ENCODE data around the gene ANXA11. TPM values are rescaled to one million over a fixed set of nuclear protein-coding genes. Genes with fewer than 3 reads are reported as not detected.

The ANXA11 gene
- total RNA-seq, 1 donor from 2014 or later: 127 TPM

GRCh38 chr10:80176526-80176925 lies 28.8 kb downstream of the ANXA11 start:
- Mint-ChIP-seq H3K4me1 (ENCODE audit: unreplicated experiment) (peaks cover 25% of the 10 kb centered on the region), H3K36me3 (ENCODE audit: unreplicated experiment) (peaks cover 2% of the 10 kb centered on the region), H3K4me3 (ENCODE audit: unreplicated experiment) (no peak overlapping the region), H3K9me3 (ENCODE audit: unreplicated experiment) (no peaks in the 10 kb centered on the region), H3K27ac (ENCODE audit: unreplicated experiment) (no peak overlapping the region), H3K27me3 (ENCODE audit: unreplicated experiment) (no peaks in the 10 kb centered on the region)
- no peak for DNase-seq (ENCODE audit: extremely low spot score, unreplicated experiment)
- no peak for TF ChIP-seq CTCF (IDR thresholded peaks at IDR 0.05)

GRCh38 chr10:80174641-80175395 lies 30.5 kb downstream of the ANXA11 start:
- H3K27me3 Mint-ChIP-seq (ENCODE audit: unreplicated experiment): no peaks in the 10 kb centered on the region
- DNase-seq (ENCODE audit: extremely low spot score, unreplicated experiment): no peak
- H3K4me3 Mint-ChIP-seq (ENCODE audit: unreplicated experiment): no peak overlapping the region
- no peaks in the 10 kb centered on the region for H3K9me3 Mint-ChIP-seq (ENCODE audit: unreplicated experiment)
- no peak for TF ChIP-seq CTCF (IDR thresholded peaks at IDR 0.05)
- H3K27ac Mint-ChIP-seq (ENCODE audit: unreplicated experiment): no peak overlapping the region
- peaks cover 25% of the 10 kb centered on the region for H3K4me1 Mint-ChIP-seq (ENCODE audit: unreplicated experiment)
- H3K36me3 Mint-ChIP-seq (ENCODE audit: unreplicated experiment): no peaks in the 10 kb centered on the region

DNA sequence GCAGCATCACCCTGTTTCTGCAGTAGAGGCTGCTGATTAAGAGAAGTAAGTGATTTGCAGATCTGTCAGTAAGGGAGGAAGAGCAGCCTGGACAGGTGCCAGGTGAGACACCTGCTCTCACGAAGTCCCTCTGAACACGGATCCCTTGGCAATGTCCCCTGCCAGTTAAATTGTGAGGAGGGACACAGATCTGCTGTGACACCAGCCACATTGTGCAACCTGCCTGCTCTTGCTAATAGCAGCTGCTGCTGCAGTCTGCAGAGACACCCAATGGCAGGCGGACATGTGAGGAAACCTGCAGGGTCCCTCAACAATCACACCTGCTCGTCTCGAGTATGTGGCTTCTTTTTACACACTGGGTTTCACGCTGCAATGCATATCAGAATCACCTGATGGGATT lies 31.9 kb downstream of the ANXA11 start:
- no peak for DNase-seq (ENCODE audit: extremely low spot score, unreplicated experiment)
- H3K4me1 Mint-ChIP-seq (ENCODE audit: unreplicated experiment): peaks cover 18% of the 10 kb centered on the region
- no peaks in the 10 kb centered on the region for H3K9me3 Mint-ChIP-seq (ENCODE audit: unreplicated experiment)
- no peak overlapping the region for H3K4me3 Mint-ChIP-seq (ENCODE audit: unreplicated experiment)
- no peak for TF ChIP-seq CTCF (IDR thresholded peaks at IDR 0.05)
- no peak overlapping the region for H3K27ac Mint-ChIP-seq (ENCODE audit: unreplicated experiment)
- H3K36me3 Mint-ChIP-seq (ENCODE audit: unreplicated experiment): peaks cover under 1% of the 10 kb centered on the region
- no peaks in the 10 kb centered on the region for H3K27me3 Mint-ChIP-seq (ENCODE audit: unreplicated experiment)

DNA sequence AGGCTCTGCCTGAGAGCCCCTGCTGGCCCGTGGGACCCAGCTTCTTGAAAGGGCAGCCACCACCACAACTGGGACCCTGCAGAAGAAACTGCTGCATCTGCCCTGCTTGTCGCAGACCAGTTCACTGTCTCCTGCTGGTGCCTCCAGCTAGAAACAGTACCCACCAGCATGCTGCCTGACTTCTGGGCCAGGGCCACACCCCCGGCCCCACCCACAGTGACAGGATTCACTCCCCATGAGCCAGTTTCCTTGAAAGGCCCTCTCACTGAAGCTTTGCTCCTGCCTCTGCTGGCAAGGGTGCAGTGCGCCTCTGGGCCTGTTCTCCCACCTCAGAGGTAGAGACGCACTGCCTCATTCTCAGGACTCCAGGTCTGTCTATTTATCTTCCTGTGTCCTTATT lies 32.4 kb downstream of the ANXA11 start:
- H3K27ac Mint-ChIP-seq (ENCODE audit: unreplicated experiment): no peak overlapping the region
- no peak overlapping the region for H3K4me3 Mint-ChIP-seq (ENCODE audit: unreplicated experiment)
- peaks cover 12% of the 10 kb centered on the region for H3K4me1 Mint-ChIP-seq (ENCODE audit: unreplicated experiment)
- TF ChIP-seq CTCF (IDR thresholded peaks at IDR 0.05): no peak
- no peak for DNase-seq (ENCODE audit: extremely low spot score, unreplicated experiment)
- no peaks in the 10 kb centered on the region for H3K9me3 Mint-ChIP-seq (ENCODE audit: unreplicated experiment)
- no peaks in the 10 kb centered on the region for H3K27me3 Mint-ChIP-seq (ENCODE audit: unreplicated experiment)
- H3K36me3 Mint-ChIP-seq (ENCODE audit: unreplicated experiment): peaks cover 2% of the 10 kb centered on the region

DNA sequence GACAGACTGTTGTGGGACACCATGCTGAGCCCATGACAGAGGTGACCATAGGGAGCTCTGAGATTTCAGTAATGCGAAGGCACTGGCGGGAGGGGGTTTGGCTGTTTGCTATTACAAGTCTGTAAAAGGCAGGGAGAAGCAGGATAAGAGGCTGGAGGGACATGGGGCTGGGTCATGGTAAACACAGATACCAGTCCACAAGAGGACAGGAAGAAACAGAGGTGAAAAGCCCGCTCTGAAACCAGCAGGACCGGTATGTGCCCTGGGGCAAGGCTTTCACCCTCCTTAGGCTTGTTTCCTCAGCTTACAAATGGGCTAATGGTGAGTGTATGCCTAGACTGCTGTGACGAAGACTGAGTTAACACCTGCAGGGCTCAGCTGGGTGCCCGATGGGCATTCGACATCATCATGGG lies 34.1 kb downstream of the ANXA11 start:
- H3K36me3 Mint-ChIP-seq (ENCODE audit: unreplicated experiment): peaks cover 7% of the 10 kb centered on the region
- TF ChIP-seq CTCF (IDR thresholded peaks at IDR 0.05): no peak
- no peak for DNase-seq (ENCODE audit: extremely low spot score, unreplicated experiment)
- H3K4me1 Mint-ChIP-seq (ENCODE audit: unreplicated experiment): peaks cover 8% of the 10 kb centered on the region
- H3K4me3 Mint-ChIP-seq (ENCODE audit: unreplicated experiment): no peak overlapping the region
- no peaks in the 10 kb centered on the region for H3K9me3 Mint-ChIP-seq (ENCODE audit: unreplicated experiment)
- no peaks in the 10 kb centered on the region for H3K27me3 Mint-ChIP-seq (ENCODE audit: unreplicated experiment)
- no peak overlapping the region for H3K27ac Mint-ChIP-seq (ENCODE audit: unreplicated experiment)
